Right lung (tissue), 5 donors: Measurements from ENCODE around the gene TRIM65. TPM values are rescaled to one million over a fixed set of nuclear protein-coding genes. Genes with fewer than 3 reads are reported as not detected.
"Not testable (repeated sequence)": the region's sequence is repeated elsewhere in the genome, so short reads cannot be mapped to it uniquely, and the experiment has no call there.

Source experiments
- DNase-seq, 2 donors: peaks; one replicate each; pipeline ENCODE4 v3.0.0-alpha.2; 2013
- polyA plus RNA-seq, 5 donors: library from polyadenylated mRNA; unstranded; fragments of 120-200 nt; gene quantifications; one replicate each; pipeline versions ENCODE4 v1.2.1 to v1.2.3, GENCODE V29; 2013; ENCODE audit warnings: inconsistent platforms in 1 of 5, low replicate concordance in 1 of 5; ENCODE audit not compliant: insufficient read length in 5 of 5, insufficient read depth in 1 of 5

Gene TRIM65
- polyA plus RNA-seq, 5 donors, result 12.8 to 26.7 (median 20.8) TPM

DNA sequence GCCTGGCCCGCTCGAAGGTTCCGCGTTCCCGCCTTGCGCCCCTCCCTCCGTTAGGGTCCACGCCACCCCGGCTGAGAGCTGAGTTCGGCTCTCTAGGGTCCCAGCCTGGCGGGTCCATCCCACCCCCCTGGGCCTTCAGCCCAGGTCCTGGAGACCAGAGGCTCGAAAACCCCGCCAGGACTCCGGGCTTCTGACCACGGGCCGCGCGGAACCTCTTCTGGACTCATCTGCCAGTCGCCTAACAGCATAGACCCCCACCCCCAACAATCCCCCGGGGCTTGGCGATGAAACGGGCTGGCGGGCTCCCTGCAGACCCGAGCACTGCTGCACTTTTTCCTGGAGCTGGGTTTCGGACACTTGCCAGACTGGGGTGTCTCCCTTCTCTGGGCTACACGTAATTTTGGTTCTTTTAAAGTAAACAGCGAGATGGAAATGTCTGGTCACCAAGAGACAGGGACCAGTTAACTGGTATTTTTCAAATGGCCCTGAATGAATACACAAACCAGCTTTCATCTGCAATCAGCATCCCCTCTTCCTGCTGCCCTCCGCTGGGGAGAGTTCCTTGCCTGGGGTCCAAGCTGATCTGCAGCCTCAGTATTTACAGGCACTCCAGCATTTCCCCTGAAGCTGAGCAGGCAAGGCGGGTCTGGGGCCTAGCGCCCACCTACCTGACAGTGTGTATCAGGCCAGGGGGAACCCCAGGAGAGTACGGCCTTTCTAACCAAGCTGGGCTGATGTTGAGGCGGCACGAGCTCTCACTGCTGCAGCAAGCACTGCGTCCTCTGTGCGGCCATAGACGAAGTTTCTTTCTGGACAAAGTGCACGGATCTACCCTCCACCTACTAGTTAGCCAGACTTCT lies 639 bp upstream of the TRIM65 start:
- DNase-seq, result no peak

GRCh38 chr17:75895370-75896155 lies 1.2 kb downstream of the TRIM65 start:
- DNase-seq, result no peak

DNA sequence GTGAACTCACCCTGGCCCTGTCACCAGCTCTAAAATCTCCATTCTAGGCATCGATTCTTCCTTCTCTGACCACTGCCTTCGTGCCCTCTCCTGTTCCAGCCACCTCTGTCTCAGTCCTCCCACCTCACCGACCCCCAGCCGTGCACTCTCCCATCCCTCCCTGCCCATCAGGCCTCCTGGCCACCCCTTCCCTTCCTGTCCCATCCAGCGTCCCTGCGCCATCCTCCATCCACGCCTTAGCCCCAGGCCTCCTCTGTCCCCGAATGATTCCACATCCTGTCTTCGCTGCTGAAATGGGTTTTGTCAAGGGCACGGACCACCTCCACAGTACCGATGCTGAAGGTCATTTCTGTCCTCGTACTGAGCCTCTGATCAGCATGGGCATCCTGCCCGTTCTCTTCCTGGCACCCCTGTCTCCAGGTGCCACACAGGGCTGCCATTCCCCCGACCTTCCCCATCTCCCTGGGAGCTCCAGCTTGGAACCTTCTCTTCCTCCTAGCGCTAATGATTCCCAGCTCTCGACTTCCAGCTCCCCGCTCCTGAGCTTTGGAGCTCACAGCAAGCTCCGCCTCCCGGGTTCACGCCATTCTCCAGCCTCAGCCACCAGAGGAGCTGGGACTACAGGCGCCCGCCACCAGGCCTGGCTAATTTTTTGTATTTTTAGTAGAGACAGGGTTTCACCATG lies 2.6 kb downstream of the TRIM65 start:
- no peak for DNase-seq

DNA sequence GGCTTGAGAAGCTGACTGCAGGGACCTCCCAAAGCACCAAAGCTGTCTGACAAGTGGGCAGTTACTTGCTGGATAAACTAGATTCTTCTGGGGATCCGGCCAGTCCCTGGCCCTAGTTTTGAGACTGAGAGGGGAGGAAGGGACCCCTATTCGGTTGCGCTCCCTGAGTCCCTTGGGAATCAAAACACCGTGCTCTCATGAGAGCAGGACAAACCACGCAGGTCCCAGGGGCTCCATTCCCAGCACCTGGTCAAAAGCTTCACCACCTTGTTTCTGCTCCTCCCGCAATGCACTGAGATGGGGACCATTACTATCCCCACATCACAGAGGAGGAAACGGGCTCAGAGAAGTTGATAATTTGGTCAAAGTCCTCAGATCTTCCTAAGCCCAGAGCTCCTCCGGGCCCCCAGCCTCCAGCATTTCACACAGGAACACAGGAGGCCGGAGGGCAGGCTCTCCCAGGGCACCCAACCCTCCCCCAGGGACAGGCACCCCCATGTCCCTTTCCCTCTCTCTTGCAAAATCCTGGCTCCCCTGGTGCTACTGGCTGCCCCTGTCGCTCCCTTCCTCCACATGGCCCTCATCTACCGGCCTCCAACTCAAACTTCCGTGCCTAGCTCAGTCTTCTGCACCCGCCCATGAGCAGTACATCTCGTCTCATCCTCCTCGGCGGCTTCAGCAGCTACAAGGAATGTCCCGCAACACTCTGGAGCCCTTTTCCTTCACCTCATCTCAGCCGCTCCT lies 3.3 kb downstream of the TRIM65 start:
- no peak for DNase-seq

DNA sequence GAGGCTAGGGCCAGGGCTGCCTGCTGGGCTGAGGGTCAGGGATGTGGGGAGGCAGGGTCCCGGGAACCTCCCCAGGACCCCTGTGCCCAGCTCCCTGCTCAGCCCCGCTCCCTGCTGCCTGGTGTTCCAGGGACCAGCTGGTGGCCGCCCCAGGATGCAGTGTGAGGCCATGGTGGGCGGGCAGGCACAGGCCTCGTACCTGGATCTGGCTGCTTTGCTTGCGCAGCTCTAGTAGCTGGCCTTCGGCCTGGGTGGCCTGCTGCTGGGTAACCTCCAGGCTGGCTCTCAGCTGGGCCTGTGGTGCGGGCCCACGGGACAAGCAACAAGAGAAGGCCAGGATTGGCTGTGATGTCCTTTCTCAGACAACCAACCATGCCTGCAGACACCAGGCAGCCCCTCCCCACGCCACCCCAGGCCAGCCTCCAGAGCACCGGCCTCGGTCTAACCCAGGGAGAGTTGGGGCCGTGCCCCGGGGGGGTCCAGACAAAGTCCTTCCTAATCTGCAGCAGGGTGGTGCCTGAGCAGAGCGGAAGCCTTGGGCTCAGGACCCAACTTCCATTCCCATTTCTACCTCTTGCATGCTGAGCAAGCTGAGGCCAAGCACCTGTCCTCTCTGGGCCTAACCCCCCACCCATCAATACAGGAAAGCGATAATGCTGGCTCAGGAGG lies 4.1 kb downstream of the TRIM65 start:
- no peak for DNase-seq

DNA sequence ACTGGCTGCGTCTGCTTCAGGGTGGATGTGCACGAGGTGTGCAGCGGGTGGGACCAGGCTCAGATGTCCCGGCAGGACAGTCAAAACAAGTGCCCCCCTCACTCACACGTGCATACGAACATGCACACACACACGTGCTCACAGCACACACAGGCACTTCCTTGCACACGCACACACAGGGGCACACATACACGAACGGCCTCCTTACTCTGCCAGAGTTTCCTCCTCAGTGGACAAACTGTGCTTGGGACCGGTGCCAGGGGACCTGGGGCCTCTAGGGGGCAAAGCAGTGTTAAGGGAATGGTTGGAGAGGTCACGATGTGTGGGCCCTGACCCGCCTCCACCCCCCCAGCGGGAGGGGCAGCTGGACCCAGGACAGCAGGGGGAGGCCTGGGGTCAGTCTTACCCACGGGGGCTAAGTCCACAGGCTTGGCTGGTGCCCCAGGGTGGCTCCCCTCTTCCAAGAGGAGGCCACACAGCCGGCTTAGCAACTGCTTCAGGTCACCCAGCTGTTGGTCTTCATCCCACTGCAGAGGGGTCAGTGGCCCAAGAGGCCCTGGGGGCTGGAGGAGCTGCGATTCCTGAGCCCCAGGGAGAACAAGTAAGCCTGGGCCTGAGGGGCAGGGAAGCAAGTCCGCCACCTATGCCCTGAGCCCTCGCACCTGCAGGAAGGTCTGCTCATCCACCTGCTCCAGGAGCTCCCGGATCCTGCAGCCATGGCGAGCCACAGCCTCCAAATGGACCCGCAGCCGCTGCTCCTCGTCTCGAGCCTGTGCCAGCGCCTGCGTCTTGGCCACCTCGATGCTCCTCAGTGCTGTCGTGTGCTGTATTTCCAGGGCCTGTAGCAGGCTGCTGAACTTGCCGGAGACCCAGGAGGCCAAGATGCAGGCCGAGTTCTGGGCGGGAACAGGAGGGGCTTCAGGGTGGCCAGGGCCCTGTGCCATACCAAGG lies 4.9 kb downstream of the TRIM65 start:
- DNase-seq, result no peak

DNA sequence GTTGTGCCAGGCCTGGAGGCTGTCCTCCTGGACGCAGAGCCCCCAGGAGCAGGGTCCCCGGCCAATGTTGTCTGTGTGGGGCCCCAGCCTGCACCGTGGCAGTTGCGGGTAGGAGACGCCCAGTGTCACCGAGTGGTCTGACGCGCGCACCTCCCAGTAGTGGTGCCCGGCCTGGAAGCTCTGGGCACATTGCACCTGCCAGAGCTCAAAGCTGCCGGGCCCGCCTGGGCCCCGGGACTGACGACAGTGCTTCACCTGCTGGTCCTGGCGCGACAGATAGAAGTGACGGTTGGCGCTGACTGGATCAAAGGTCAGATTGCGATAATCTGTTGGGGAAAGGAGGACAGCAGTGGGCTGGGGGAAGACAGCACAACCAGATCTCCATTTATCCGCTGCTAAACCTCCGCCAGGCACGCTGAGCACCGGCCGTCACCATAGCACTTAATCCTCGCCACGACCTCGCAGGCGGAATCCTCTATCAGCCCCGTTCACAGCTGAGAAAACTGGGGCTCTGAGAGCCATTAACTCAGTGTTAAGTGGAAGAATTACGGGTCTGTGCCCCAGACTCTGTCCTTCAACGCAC lies 5.6 kb downstream of the TRIM65 start:
- DNase-seq, result no peak

- DNase-seq, result no peak
Observed at GRCh38 chr17:75889454-75889853, 7.3 kb downstream of the TRIM65 start.

DNA sequence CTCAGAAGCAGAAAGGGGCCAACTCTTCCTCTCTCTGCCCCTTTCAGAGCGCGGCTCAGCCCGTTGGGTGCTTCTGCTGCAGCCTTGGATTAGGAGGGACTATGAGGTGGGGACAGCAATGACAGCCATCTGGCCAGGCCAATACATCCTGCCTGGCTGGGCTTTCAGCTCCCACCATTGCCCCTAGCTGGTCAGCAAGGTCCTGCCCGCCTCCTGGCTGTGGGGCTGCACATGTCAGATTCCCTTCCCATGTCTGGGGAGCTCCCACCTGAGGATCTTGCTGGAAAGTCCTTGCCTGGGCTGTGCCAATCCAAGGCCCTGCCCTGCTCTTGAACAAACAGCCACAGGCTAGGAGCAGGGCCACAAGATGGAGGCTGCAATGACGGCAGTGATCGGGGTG lies 8.3 kb downstream of the TRIM65 start:
- DNase-seq, result no peak

GRCh38 chr17:75885860-75886259 lies 10.9 kb downstream of the TRIM65 start:
- not testable (repeated sequence) for DNase-seq

DNA sequence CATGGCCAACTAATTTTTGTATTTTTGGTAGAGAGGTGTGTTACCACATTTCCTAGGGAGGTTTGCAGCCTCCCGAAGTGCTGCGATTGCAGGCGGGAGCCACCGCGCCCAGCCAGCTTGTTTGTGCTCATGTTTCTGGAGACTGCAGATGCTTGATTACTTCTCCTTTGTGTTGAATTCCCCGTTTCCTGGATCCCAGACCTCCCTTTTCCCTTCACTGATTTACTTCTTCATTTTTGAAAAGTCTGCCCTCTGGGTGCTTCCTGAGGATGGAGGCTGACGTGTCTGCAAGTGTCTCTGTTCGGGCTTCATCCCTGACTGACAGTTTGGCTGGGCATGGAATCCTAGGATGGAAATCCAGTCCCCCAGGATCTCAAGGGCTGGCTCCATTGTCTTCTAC lies 11.3 kb downstream of the TRIM65 start:
- DNase-seq, result no peak

GRCh38 chr17:75881678-75882454 lies 14.9 kb downstream of the TRIM65 start:
- DNase-seq, result no peak

DNA sequence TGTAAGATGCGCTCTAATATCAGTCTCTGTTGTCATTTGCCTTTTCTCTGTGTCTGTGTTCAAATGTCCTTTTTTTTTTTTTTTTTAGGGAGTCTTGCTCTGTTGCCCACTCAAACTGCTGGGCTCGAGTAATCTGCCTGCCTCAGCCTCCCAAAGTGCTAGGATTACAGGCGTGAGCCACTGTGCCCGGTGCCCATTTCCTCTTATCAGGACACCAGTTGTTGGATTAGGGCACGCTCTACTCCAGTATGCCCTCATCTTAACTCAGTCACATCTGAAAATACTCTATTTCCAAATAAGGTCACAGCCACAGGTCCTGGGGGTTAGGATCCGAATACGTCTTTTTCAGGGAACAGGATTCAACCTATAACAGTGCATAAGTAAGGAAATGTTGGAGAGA lies 16.5 kb downstream of the TRIM65 start:
- DNase-seq, result no peak

- peak in 1 of 2 donors; percentile 80 for DNase-seq
Observed at GRCh38 chr17:75878174-75878998, 18.4 kb downstream of the TRIM65 start, which contains the start of gene TRIM47. TRIM47 (minus strand) TSS chr17:75878581; CDS start chr17:75878548, 33 bp downstream.

- peak in 1 of 2 donors; percentile 68 for DNase-seq
Observed at GRCh38 chr17:75877752-75878173, 19.0 kb downstream of the TRIM65 start.

DNA sequence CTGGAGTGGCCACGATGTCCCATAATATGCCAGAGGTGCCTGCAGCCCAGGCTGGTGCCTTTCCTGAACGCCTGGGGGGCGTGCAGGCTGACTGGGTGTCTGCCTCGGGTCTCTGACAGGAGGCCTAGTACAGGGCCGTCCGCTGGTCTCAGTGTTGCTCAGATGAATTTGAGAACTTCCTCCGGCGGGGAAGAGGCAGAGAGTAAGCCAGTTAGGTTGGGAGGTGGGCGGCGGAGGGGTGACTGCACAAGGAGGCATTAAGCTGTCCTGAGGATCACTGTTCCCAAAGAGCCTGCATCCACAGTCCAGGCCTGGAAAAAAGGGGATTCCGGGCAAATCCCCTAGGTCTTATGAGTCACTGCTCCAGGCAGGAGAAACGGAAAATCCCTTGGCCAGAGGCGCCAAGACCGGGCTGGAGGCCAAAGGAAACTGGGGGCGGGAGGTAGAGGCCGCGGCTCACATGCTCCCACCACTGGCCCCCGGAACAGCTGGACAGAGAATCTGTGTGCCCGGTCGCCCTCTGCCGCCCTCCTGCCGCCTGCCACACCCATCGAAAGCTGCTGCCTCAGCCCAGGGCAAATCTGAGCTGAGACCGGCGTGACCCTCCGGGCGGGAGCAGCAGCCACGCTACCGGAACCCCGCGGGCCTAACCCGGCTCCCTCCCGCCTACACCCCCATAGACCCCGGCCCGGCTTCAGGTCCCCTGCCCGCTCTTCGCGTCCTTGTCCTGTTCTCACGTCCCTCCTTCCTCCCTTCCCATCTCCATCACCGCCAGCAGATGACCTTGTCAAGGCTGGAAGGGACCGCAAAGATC lies 19.6 kb downstream of the TRIM65 start:
- peak; percentile 88 to 91 for DNase-seq
